Measurements from ENCODE around the gene TTC27.

- no peak for TF ChIP-seq CTCF (IDR thresholded peaks at IDR 0.05)
- no peak for TF ChIP-seq POLR2A (IDR thresholded peaks at IDR 0.05)
- TF ChIP-seq POLR2AphosphoS5 (IDR thresholded peaks at IDR 0.05; ENCODE audit: insufficient read depth in 1 of 2, low read depth in 1 of 2): no peak
Observed at GRCh38 chr2:32647180-32647651, 19.4 kb downstream of the TTC27 start.
